IMR-90 (cell line): ENCODE results near the gene GALNT14. TPM values are rescaled to one million over a fixed set of nuclear protein-coding genes. Genes with fewer than 3 reads are reported as not detected.

Experiments used
- ATAC-seq: fragments of 200-7000 bp; cut with Tn5 transposase; 2 replicates; pipeline ENCODE4 v1.9.1; 2020; ENCODE audit warnings: low read depth, mild to moderate bottlenecking, moderate library complexity
- BruUV-seq: library from RNA; stranded (reverse); fragments of 400-500 nt; replicated peaks from 2 replicates; lab custom pipeline; 2021; lab: Mats Ljungman, UMichigan
- CTCF ChIA-PET: fragments of 300-600 bp; formaldehyde crosslinking; extraction: SDS; loops from one replicate; lab custom pipeline; 2021; ENCODE audit warnings: antibody characterized with exemption; lab: Yijun Ruan, JAX
- POLR2A ChIA-PET: fragments of 300-600 bp; sonication (Branson Sonifier 250); formaldehyde crosslinking; loops from one replicate; lab custom pipeline; 2022; ENCODE audit warnings: antibody characterized with exemption; ENCODE audit not compliant: unreplicated experiment; lab: Charles Lee
- DNase-seq: peaks from one replicate; pipeline ENCODE4 v3.0.0; 2013
- H2AFZ ChIP-seq: replicated peaks from 2 replicates; pipeline ENCODE3; 2013; ENCODE audit warnings: low read length, mild to moderate bottlenecking; ENCODE audit not compliant: poor library complexity
- H2AK5ac ChIP-seq: 2 replicates; pipeline ENCODE4 v1.6.1; 2013; ENCODE audit warnings: low read depth, low read length, inconsistent platforms
- H2AK9ac ChIP-seq: replicated peaks from 2 replicates; pipeline ENCODE3; 2013; ENCODE audit warnings: mild to moderate bottlenecking, low read depth, low read length, moderate library complexity; ENCODE audit not compliant: poor library complexity
- H2BK120ac ChIP-seq: 2 replicates; pipeline ENCODE4 v1.6.1; 2013; ENCODE audit warnings: low read depth, low read length, inconsistent platforms
- H2BK15ac ChIP-seq: 3 replicates; pipeline ENCODE4 v1.6.1; 2013; ENCODE audit warnings: low read depth, low read length, inconsistent platforms
- H2BK20ac ChIP-seq: 2 replicates; pipeline ENCODE4 v1.6.1; 2013; ENCODE audit warnings: low read depth, mild to moderate bottlenecking, inconsistent platforms, low read length, moderate library complexity
- H2BK5ac ChIP-seq: 2 replicates; pipeline ENCODE4 v1.6.1; 2013; ENCODE audit warnings: mild to moderate bottlenecking, low read depth, low read length, inconsistent platforms; ENCODE audit not compliant: poor library complexity, severe bottlenecking
- H3K14ac ChIP-seq: replicated peaks from 2 replicates; pipeline ENCODE4 v1.6.1; 2013; ENCODE audit warnings: low read depth, low read length, inconsistent platforms
- H3K18ac ChIP-seq: 2 replicates; pipeline ENCODE4 v1.6.1; 2013; ENCODE audit warnings: low read depth, low read length, control low read depth
- H3K23ac ChIP-seq: 2 replicates; pipeline ENCODE4 v1.6.1; 2013; ENCODE audit warnings: low read depth, low read length, inconsistent platforms
- H3K27ac ChIP-seq: 2 replicates; pipeline ENCODE4 v1.5.1; 2013; ENCODE audit warnings: mild to moderate bottlenecking, control low read depth, low read length; ENCODE audit not compliant: insufficient read depth
- H3K27me3 ChIP-seq: 2 replicates; pipeline ENCODE4 v1.6.1; 2013; ENCODE audit warnings: low read length; ENCODE audit not compliant: control insufficient read depth, insufficient read depth
- H3K36me3 ChIP-seq: 2 replicates; pipeline ENCODE4 v1.6.1; 2013; ENCODE audit warnings: low read length, mixed read lengths; ENCODE audit not compliant: control insufficient read depth, insufficient read depth
- H3K4ac ChIP-seq: 2 replicates; pipeline ENCODE4 v1.6.1; 2013; ENCODE audit warnings: low read depth, low read length, inconsistent platforms
- H3K4me1 ChIP-seq: 2 replicates; pipeline ENCODE4 v1.6.1; 2013; ENCODE audit warnings: low read length, mixed read lengths; ENCODE audit not compliant: control insufficient read depth, insufficient read depth
- H3K4me2 ChIP-seq: 2 replicates; pipeline ENCODE4 v1.6.1; 2013; ENCODE audit warnings: low read depth, mild to moderate bottlenecking, control low read depth, low read length, moderate library complexity
- H3K4me3 ChIP-seq: 2 replicates; pipeline ENCODE4 v1.5.1; 2013; ENCODE audit warnings: low read depth, mild to moderate bottlenecking, control low read depth, low read length, moderate library complexity; ENCODE audit not compliant: insufficient read depth
- H3K56ac ChIP-seq: 2 replicates; pipeline ENCODE4 v1.6.1; 2013; ENCODE audit warnings: low read length, inconsistent platforms; ENCODE audit not compliant: insufficient read depth; ENCODE audit errors: extremely low read depth
- H3K79me1 ChIP-seq, 2 experiments: 2 replicates each; pipeline ENCODE4 v1.6.1; 2013; ENCODE audit warnings: low read length in 2 of 2, inconsistent platforms in 1 of 2, low read depth in 1 of 2
- H3K9ac ChIP-seq: 2 replicates; pipeline ENCODE4 v1.6.1; 2013; ENCODE audit warnings: low read depth, low read length, control low read depth
- H3K9me1 ChIP-seq: 2 replicates; pipeline ENCODE4 v1.6.1; 2013; ENCODE audit warnings: low read length, inconsistent platforms; ENCODE audit not compliant: insufficient read depth
- H3K9me3 ChIP-seq: 2 replicates; pipeline ENCODE4 v1.6.1; 2013; ENCODE audit warnings: low read length; ENCODE audit not compliant: control insufficient read depth, insufficient read depth
- H4K20me1 ChIP-seq: 2 replicates; pipeline ENCODE4 v1.6.1; 2013; ENCODE audit warnings: low read length, inconsistent platforms; ENCODE audit not compliant: insufficient read depth
- H4K5ac ChIP-seq: 2 replicates; pipeline ENCODE4 v1.6.1; 2013; ENCODE audit warnings: mild to moderate bottlenecking, low read depth, low read length, control low read depth
- H4K8ac ChIP-seq, 2 experiments: 2 replicates each; pipeline ENCODE4 v1.6.1; 2013; ENCODE audit warnings: low read depth in 2 of 2, low read length in 2 of 2, control low read depth in 1 of 2, inconsistent platforms in 1 of 2
- H4K91ac ChIP-seq: 2 replicates; pipeline ENCODE4 v1.6.1; 2013; ENCODE audit warnings: low read depth, low read length, inconsistent platforms; ENCODE audit not compliant: insufficient read depth
- BHLHE40 ChIP-seq: fragments of 150-350 bp; IDR thresholded peaks from 2 replicates; pipeline ENCODE4 v1.6.1; 2016; ENCODE audit warnings: mild to moderate bottlenecking, low read depth, low read length
- CEBPB ChIP-seq: IDR thresholded peaks from 2 replicates; pipeline ENCODE4 v1.6.1; 2012; ENCODE audit warnings: low read depth, low read length, improper control_type of control experiment
- CHD1 ChIP-seq: IDR thresholded peaks from 2 replicates; pipeline ENCODE4 v1.6.1; 2012; ENCODE audit warnings: low read depth, low read length, improper control_type of control experiment
- CTCF ChIP-seq: conservative IDR thresholded peaks from 2 replicates; pipeline ENCODE4 v1.5.1; 2012; ENCODE audit warnings: mild to moderate bottlenecking, low read depth, low read length, improper control_type of control experiment
- ELK1 ChIP-seq: fragments of 150-350 bp; IDR thresholded peaks from 2 replicates; pipeline ENCODE4 v1.6.1; 2016; ENCODE audit warnings: low read depth, mild to moderate bottlenecking, low read length, moderate library complexity, borderline replicate concordance
- FOS ChIP-seq: fragments of 150-350 bp; IDR thresholded peaks from 2 replicates; pipeline ENCODE4 v1.6.1; 2016; ENCODE audit warnings: low read depth, low read length
- MAFK ChIP-seq: IDR thresholded peaks from 2 replicates; pipeline ENCODE4 v1.6.1; 2012; ENCODE audit warnings: low read depth, low read length, improper control_type of control experiment
- MXI1 ChIP-seq: IDR thresholded peaks from 2 replicates; pipeline ENCODE4 v1.6.1; 2012; ENCODE audit warnings: low read depth, mild to moderate bottlenecking, low read length, moderate library complexity, borderline replicate concordance
- NFE2L2 ChIP-seq: fragments of 150-350 bp; IDR thresholded peaks from 2 replicates; pipeline ENCODE4 v1.6.1; 2016; ENCODE audit warnings: low read depth, mild to moderate bottlenecking, low read length
- SMC3 ChIP-seq: fragments of 150-350 bp; IDR thresholded peaks from 2 replicates; pipeline ENCODE4 v1.6.1; 2016; ENCODE audit warnings: low read depth, mild to moderate bottlenecking, antibody characterized with exemption, low read length, moderate library complexity
- WGBS, 2 experiments: methylation state at CpG; one replicate each; pipeline versions ENCODE4 v1.1.5 to v1.1.7; 2013; ENCODE audit warnings: missing lambda C conversion rate in 2 of 2; ENCODE audit not compliant: insufficient read length in 1 of 2; ENCODE audit errors: extremely low coverage in 2 of 2; 5-methylcytosine and 5-hydroxymethylcytosine counted together
- dilution Hi-C: fragments of 300-500 bp; cut with HindIII; formaldehyde crosslinking; loops from one replicate; pipeline ENCODE4 v1.14.3; 2018; ENCODE audit warnings: low sequenced_read_pairs; ENCODE audit not compliant: unreplicated experiment
- in situ Hi-C: fragments of 300-500 bp; cut with MboI; formaldehyde crosslinking; loops from 3 replicates; pipeline ENCODE4 v1.14.3; 2019; ENCODE audit warnings: low sequenced_read_pairs, inconsistent platforms, mixed read lengths
- intact Hi-C: fragments of 100-400 bp; cut with micrococcal nuclease; formaldehyde crosslinking; loops from 2 replicates; pipeline ENCODE4 v1.10.0; 2022
- polyA plus RNA-seq, 3 experiments: library from polyadenylated mRNA; depleted of rRNA; stranded (reverse); fragments of >200 nt; gene quantifications; 2 replicates each; pipeline ENCODE4 v1.2.3, GENCODE V29; 2012; ENCODE audit warnings: low replicate concordance in 1 of 3
- total RNA-seq: library from RNA; depleted of rRNA; stranded (reverse); fragments of >200 nt; gene quantifications from 2 replicates; pipeline ENCODE4 v1.2.3, GENCODE V29; 2012

GALNT14 gene
- total and polyA plus RNA-seq, 2 of the 4 experiments (the other 2 are of a cell fraction): 0.15 to 0.18 TPM

GRCh38 chr2:31109633-31110192, 28.5 kb downstream of the GALNT14 start:
- no peak overlapping the region for H3K27ac ChIP-seq
- H4K5ac ChIP-seq: no peak overlapping the region
- H4K8ac ChIP-seq: no peak overlapping the region
- no peak overlapping the region for H3K18ac ChIP-seq
- BruUV-seq: no TSS peak
- H3K9ac ChIP-seq: no peak overlapping the region
- 42% methylated on average over 2 of the region's 8 CpGs; no CpG with 5 or more reads in 1 of the 2 experiments for WGBS, 2 experiments
- H3K4me2 ChIP-seq: no peak overlapping the region
- no peak overlapping the region for H3K14ac ChIP-seq
- in situ Hi-C loops: no loop called here
- H2BK15ac ChIP-seq: no peak overlapping the region
- no peak overlapping the region for H2AFZ ChIP-seq
- H3K4me1 ChIP-seq: no peaks in the 10 kb centered on the region
- H4K20me1 ChIP-seq: no peaks in the 10 kb centered on the region
- ChIA-PET CTCF (no interaction called here), POLR2A (no interaction called here)
- no peak overlapping the region for H3K56ac ChIP-seq
- H3K9me3 ChIP-seq: no peaks in the 10 kb centered on the region
- no peak overlapping the region for H2BK120ac ChIP-seq
- no peak overlapping the region for H4K91ac ChIP-seq
- dilution Hi-C loops: no loop called here
- no peaks in the 10 kb centered on the region for H3K27me3 ChIP-seq
- intact Hi-C loops: no loop called here
- no peak overlapping the region for H2AK5ac ChIP-seq
- no peak overlapping the region for H3K4me3 ChIP-seq
- no peak overlapping the region for H2AK9ac ChIP-seq
- no peak overlapping the region for H2BK20ac ChIP-seq
- H3K9me1 ChIP-seq: no peaks in the 10 kb centered on the region
- H3K23ac ChIP-seq: no peak overlapping the region
- no peak overlapping the region for H3K4ac ChIP-seq
- ATAC-seq (no peak), DNase-seq (no peak)
- no peaks in the 10 kb centered on the region for H3K79me1 ChIP-seq
- TF ChIP-seq NFE2L2: no peak
- TF ChIP-seq SMC3: no peak
- TF ChIP-seq CTCF: no peak
- no peak for TF ChIP-seq CEBPB
- no peak for TF ChIP-seq CHD1
- no peak for TF ChIP-seq ELK1
- TF ChIP-seq BHLHE40: no peak
- TF ChIP-seq MXI1: no peak
- TF ChIP-seq FOS: no peak
- TF ChIP-seq MAFK: no peak
- H2BK5ac ChIP-seq: no peak overlapping the region
- no peaks in the 10 kb centered on the region for H3K36me3 ChIP-seq
